ENCODE measurements around the gene SVOPL. TPM values are rescaled to one million over a fixed set of nuclear protein-coding genes. Genes with fewer than 3 reads are reported as not detected.

SVOPL gene
- total and polyA plus RNA-seq, 2 donors (not counting 1 experiment from before 2014, with no cell fraction given): not detected

- Histone ChIP-seq H3K27ac (ENCODE audit: insufficient read depth, low read length) (no peak overlapping the region), H3K36me3 (ENCODE audit: control insufficient read depth, insufficient read depth, low read length) (no peaks in the 10 kb centered on the region), H3K27me3 (ENCODE audit: control insufficient read depth, insufficient read depth, low read length) (no peaks in the 10 kb centered on the region), H3K9ac (ENCODE audit: insufficient read depth, low read length) (no peak overlapping the region), H3K79me2 (ENCODE audit: control insufficient read depth, insufficient read depth, low read length) (no peaks in the 10 kb centered on the region), H3K9me3 (ENCODE audit: control insufficient read depth, insufficient read depth, low read depth, low read length) (no peaks in the 10 kb centered on the region), H2AFZ (ENCODE audit: low read length) (no peak overlapping the region), H3K4me1 (ENCODE audit: control insufficient read depth, extremely low read depth, insufficient read depth, low read length) (no peaks in the 10 kb centered on the region), H3K4me3 (replicated peaks in 1 of 4; ENCODE audit: control extremely low read depth in 1 of 4, insufficient read depth in 1 of 4, low read depth in 3 of 4, low read length in 4 of 4) (no peak overlapping the region), H3K4me2 (ENCODE audit: extremely low read depth, insufficient read depth, low read length) (no peak overlapping the region), H4K20me1 (ENCODE audit: control insufficient read depth, extremely low read depth, insufficient read depth, low read length) (no peaks in the 10 kb centered on the region)
- no peak for DNase-seq (ENCODE audit: low read depth in 2 of 2)
- TF ChIP-seq CTCF (conservative IDR thresholded peaks at IDR 0.05 in 1 of 2, IDR thresholded peaks at IDR 0.05 in 1 of 2; ENCODE audit: low read depth in 1 of 2, low read length in 2 of 2) (no peak), EZH2 (IDR thresholded peaks at IDR 0.05; ENCODE audit: low read length, missing control alignments) (no peak)
Observed at GRCh38 chr7:138632384-138632783, 68.8 kb downstream of the SVOPL start.

- TF ChIP-seq CTCF (conservative IDR thresholded peaks at IDR 0.05 in 1 of 2, IDR thresholded peaks at IDR 0.05 in 1 of 2; ENCODE audit: low read depth in 1 of 2, low read length in 2 of 2): no peak
- no peak for TF ChIP-seq EZH2 (IDR thresholded peaks at IDR 0.05; ENCODE audit: low read length, missing control alignments)
- Histone ChIP-seq H3K36me3 (ENCODE audit: control insufficient read depth, insufficient read depth, low read length) (no peaks in the 10 kb centered on the region), H3K27me3 (ENCODE audit: control insufficient read depth, insufficient read depth, low read length) (no peaks in the 10 kb centered on the region), H3K4me2 (ENCODE audit: extremely low read depth, insufficient read depth, low read length) (no peak overlapping the region), H3K9me3 (ENCODE audit: control insufficient read depth, insufficient read depth, low read depth, low read length) (no peaks in the 10 kb centered on the region), H3K27ac (ENCODE audit: insufficient read depth, low read length) (no peak overlapping the region), H2AFZ (ENCODE audit: low read length) (no peak overlapping the region), H3K9ac (ENCODE audit: insufficient read depth, low read length) (no peak overlapping the region), H3K4me1 (ENCODE audit: control insufficient read depth, extremely low read depth, insufficient read depth, low read length) (no peaks in the 10 kb centered on the region), H4K20me1 (ENCODE audit: control insufficient read depth, extremely low read depth, insufficient read depth, low read length) (no peaks in the 10 kb centered on the region), H3K4me3 (replicated peaks in 1 of 4; ENCODE audit: control extremely low read depth in 1 of 4, insufficient read depth in 1 of 4, low read depth in 3 of 4, low read length in 4 of 4) (no peak overlapping the region), H3K79me2 (ENCODE audit: control insufficient read depth, insufficient read depth, low read length) (no peaks in the 10 kb centered on the region)
- DNase-seq (ENCODE audit: low read depth in 2 of 2): no peak
Observed at GRCh38 chr7:138630059-138630610, 71.0 kb downstream of the SVOPL start.

GRCh38 chr7:138627361-138627760 is 73.8 kb downstream of the SVOPL start:
- no peaks in the 10 kb centered on the region for H3K36me3 ChIP-seq (ENCODE audit: control insufficient read depth, insufficient read depth, low read length)
- no peak for TF ChIP-seq CTCF (conservative IDR thresholded peaks at IDR 0.05 in 1 of 2, IDR thresholded peaks at IDR 0.05 in 1 of 2; ENCODE audit: low read depth in 1 of 2, low read length in 2 of 2)
- no peak for TF ChIP-seq EZH2 (IDR thresholded peaks at IDR 0.05; ENCODE audit: low read length, missing control alignments)
- no peak for DNase-seq (ENCODE audit: low read depth in 2 of 2)
- H3K9ac ChIP-seq (ENCODE audit: insufficient read depth, low read length): no peak overlapping the region
- no peak overlapping the region for H2AFZ ChIP-seq (ENCODE audit: low read length)
- no peaks in the 10 kb centered on the region for H3K79me2 ChIP-seq (ENCODE audit: control insufficient read depth, insufficient read depth, low read length)
- H3K27me3 ChIP-seq (ENCODE audit: control insufficient read depth, insufficient read depth, low read length): no peaks in the 10 kb centered on the region
- H3K4me3 ChIP-seq (replicated peaks in 1 of 4; ENCODE audit: control extremely low read depth in 1 of 4, insufficient read depth in 1 of 4, low read depth in 3 of 4, low read length in 4 of 4): no peak overlapping the region
- H3K4me1 ChIP-seq (ENCODE audit: control insufficient read depth, extremely low read depth, insufficient read depth, low read length): no peaks in the 10 kb centered on the region
- no peaks in the 10 kb centered on the region for H3K9me3 ChIP-seq (ENCODE audit: control insufficient read depth, insufficient read depth, low read depth, low read length)
- H4K20me1 ChIP-seq (ENCODE audit: control insufficient read depth, extremely low read depth, insufficient read depth, low read length): no peaks in the 10 kb centered on the region
- H3K4me2 ChIP-seq (ENCODE audit: extremely low read depth, insufficient read depth, low read length): no peak overlapping the region
- H3K27ac ChIP-seq (ENCODE audit: insufficient read depth, low read length): no peak overlapping the region

All from fibroblast of lung (primary cell).